ENCODE results near the gene CCDC63.
A peak's percentile ranks its signal among the peaks of the same experiment; 100 is the strongest.

The CCDC63 gene

DNA sequence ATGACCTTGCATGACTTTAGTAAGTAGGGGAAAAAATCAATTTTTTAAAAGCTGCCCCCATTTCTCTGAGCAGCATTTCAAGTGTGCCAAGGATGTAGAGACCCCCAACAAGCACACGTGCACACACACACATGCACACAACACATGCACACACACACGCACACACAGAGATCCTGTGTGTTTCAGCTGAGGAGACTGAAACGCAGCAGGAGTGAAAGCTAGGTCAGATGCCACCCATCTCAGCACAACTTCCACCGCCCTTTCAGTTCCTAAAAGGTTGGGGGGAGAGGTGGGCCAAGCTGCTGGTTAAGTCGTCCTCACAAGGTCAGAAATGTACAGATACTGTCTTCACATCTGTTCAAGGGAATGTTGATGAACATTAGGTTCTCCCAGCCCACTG is 59.7 kb downstream of the CCDC63 start:
- H3K27me3 ChIP-seq (ENCODE audit: insufficient read depth, poor library complexity, severe bottlenecking), result no peaks in the 10 kb centered on the region
- DNase-seq (ENCODE audit: low read depth in 1 of 2, low spot score in 1 of 2), result no peak
- TF ChIP-seq, protein P1, sequence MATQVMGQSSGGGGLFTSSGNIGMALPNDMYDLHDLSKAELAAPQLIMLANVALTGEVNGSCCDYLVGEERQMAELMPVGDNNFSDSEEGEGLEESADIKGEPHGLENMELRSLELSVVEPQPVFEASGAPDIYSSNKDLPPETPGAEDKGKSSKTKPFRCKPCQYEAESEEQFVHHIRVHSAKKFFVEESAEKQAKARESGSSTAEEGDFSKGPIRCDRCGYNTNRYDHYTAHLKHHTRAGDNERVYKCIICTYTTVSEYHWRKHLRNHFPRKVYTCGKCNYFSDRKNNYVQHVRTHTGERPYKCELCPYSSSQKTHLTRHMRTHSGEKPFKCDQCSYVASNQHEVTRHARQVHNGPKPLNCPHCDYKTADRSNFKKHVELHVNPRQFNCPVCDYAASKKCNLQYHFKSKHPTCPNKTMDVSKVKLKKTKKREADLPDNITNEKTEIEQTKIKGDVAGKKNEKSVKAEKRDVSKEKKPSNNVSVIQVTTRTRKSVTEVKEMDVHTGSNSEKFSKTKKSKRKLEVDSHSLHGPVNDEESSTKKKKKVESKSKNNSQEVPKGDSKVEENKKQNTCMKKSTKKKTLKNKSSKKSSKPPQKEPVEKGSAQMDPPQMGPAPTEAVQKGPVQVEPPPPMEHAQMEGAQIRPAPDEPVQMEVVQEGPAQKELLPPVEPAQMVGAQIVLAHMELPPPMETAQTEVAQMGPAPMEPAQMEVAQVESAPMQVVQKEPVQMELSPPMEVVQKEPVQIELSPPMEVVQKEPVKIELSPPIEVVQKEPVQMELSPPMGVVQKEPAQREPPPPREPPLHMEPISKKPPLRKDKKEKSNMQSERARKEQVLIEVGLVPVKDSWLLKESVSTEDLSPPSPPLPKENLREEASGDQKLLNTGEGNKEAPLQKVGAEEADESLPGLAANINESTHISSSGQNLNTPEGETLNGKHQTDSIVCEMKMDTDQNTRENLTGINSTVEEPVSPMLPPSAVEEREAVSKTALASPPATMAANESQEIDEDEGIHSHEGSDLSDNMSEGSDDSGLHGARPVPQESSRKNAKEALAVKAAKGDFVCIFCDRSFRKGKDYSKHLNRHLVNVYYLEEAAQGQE (IDR thresholded peaks at IDR 0.05; ENCODE audit: insufficient replicate concordance, low read depth), result no peak
- TF ChIP-seq POLR2AphosphoS5 (IDR thresholded peaks at IDR 0.05; ENCODE audit: low read depth), result no peak
- no peak for TF ChIP-seq SPI1 (IDR thresholded peaks at IDR 0.05; ENCODE audit: borderline replicate concordance, low read depth)
- TF ChIP-seq GABPA (IDR thresholded peaks at IDR 0.05; ENCODE audit: low read depth), result no peak
- TF ChIP-seq, protein P2, sequence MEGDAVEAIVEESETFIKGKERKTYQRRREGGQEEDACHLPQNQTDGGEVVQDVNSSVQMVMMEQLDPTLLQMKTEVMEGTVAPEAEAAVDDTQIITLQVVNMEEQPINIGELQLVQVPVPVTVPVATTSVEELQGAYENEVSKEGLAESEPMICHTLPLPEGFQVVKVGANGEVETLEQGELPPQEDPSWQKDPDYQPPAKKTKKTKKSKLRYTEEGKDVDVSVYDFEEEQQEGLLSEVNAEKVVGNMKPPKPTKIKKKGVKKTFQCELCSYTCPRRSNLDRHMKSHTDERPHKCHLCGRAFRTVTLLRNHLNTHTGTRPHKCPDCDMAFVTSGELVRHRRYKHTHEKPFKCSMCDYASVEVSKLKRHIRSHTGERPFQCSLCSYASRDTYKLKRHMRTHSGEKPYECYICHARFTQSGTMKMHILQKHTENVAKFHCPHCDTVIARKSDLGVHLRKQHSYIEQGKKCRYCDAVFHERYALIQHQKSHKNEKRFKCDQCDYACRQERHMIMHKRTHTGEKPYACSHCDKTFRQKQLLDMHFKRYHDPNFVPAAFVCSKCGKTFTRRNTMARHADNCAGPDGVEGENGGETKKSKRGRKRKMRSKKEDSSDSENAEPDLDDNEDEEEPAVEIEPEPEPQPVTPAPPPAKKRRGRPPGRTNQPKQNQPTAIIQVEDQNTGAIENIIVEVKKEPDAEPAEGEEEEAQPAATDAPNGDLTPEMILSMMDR (IDR thresholded peaks at IDR 0.05; ENCODE audit: insufficient read depth, low read length), result no peak
- no peak overlapping the region for H3K27ac ChIP-seq (replicated peaks)
- no peak overlapping the region for H3K4me3 ChIP-seq (replicated peaks; ENCODE audit: insufficient read depth, low read length)

DNA sequence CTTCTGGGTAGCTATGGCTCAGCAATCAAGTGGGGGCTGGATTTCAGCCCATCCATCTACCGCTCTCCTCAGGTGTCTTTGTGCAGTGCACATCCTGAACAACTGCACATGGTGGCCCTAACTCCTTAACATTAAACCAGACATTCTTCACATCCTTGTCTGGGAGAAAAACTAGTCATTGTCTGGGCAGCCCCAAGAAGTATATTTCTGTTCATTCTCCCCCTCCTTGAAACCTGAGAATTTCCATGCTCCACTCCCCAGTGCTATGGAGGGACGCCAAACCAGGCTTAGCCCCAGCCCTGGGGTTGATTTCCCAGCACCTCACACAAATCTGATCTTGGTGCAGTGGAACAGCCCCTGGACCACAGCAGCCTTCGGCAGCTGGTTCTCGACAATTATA is 60.2 kb downstream of the CCDC63 start:
- TF ChIP-seq GABPA (IDR thresholded peaks at IDR 0.05; ENCODE audit: low read depth) (no peak), SPI1 (IDR thresholded peaks at IDR 0.05; ENCODE audit: borderline replicate concordance, low read depth) (no peak), POLR2AphosphoS5 (IDR thresholded peaks at IDR 0.05; ENCODE audit: low read depth) (no peak)
- TF ChIP-seq, protein P1 (IDR thresholded peaks at IDR 0.05; ENCODE audit: insufficient replicate concordance, low read depth), result no peak
- TF ChIP-seq, protein P2 (IDR thresholded peaks at IDR 0.05; ENCODE audit: insufficient read depth, low read length), result no peak
- H3K27me3 ChIP-seq (ENCODE audit: insufficient read depth, poor library complexity, severe bottlenecking), result no peaks in the 10 kb centered on the region
- no peak overlapping the region for H3K27ac ChIP-seq (replicated peaks)
- H3K4me3 ChIP-seq (replicated peaks; ENCODE audit: insufficient read depth, low read length), result no peak overlapping the region
- no peak for DNase-seq (ENCODE audit: low read depth in 1 of 2, low spot score in 1 of 2)

DNA sequence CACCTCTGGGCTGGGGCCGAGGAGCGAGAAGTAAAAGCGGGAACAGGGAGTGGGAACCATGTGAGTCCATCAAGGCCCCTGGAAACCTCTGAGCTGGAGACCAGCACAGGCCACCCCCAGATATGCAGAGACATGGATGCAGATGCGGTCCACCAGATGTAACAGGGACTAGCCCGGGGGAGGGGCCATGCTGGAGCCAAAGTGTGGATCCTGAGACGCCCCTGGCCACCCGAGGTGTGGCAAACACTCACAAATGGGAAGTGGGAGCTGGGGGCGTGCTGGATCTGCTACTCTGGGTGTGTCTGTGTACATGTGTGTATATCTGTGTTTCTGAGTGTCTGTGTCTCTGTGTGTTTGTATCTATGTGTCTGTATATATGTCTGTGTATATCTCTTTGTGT is 60.8 kb downstream of the CCDC63 start:
- TF ChIP-seq SPI1 (IDR thresholded peaks at IDR 0.05; ENCODE audit: borderline replicate concordance, low read depth), result peak; percentile 22; the same call in 1 of the 2 replicates
- TF ChIP-seq, protein P1 (IDR thresholded peaks at IDR 0.05; ENCODE audit: insufficient replicate concordance, low read depth), result no peak
- no peak for DNase-seq (ENCODE audit: low read depth in 1 of 2, low spot score in 1 of 2)
- no peak overlapping the region for H3K4me3 ChIP-seq (replicated peaks; ENCODE audit: insufficient read depth, low read length)
- no peaks in the 10 kb centered on the region for H3K27me3 ChIP-seq (ENCODE audit: insufficient read depth, poor library complexity, severe bottlenecking)
- no peak overlapping the region for H3K27ac ChIP-seq (replicated peaks)

Data from HL-60 (cell line).